Forelimb muscle (tissue), 1 donor: ENCODE results near the gene ERFL. TPM values are rescaled to one million over a fixed set of nuclear protein-coding genes. Genes with fewer than 3 reads are reported as not detected.
"Not testable (repeated sequence)": the region's sequence is repeated elsewhere in the genome, so short reads cannot be mapped to it uniquely, and the experiment has no call there.

Experiments
- DNase-seq: peaks from one replicate; pipeline ENCODE4 v3.0.0-alpha.2; 2013; ENCODE audit warnings: low read depth
- polyA plus RNA-seq: library from polyadenylated mRNA; unstranded; fragments of 120-200 nt; gene quantifications from one replicate; pipeline ENCODE4 v1.2.1, GENCODE V29; 2013; ENCODE audit not compliant: insufficient read length

Gene ERFL
- polyA plus RNA-seq, 1 donor, result 0.11 TPM

DNA sequence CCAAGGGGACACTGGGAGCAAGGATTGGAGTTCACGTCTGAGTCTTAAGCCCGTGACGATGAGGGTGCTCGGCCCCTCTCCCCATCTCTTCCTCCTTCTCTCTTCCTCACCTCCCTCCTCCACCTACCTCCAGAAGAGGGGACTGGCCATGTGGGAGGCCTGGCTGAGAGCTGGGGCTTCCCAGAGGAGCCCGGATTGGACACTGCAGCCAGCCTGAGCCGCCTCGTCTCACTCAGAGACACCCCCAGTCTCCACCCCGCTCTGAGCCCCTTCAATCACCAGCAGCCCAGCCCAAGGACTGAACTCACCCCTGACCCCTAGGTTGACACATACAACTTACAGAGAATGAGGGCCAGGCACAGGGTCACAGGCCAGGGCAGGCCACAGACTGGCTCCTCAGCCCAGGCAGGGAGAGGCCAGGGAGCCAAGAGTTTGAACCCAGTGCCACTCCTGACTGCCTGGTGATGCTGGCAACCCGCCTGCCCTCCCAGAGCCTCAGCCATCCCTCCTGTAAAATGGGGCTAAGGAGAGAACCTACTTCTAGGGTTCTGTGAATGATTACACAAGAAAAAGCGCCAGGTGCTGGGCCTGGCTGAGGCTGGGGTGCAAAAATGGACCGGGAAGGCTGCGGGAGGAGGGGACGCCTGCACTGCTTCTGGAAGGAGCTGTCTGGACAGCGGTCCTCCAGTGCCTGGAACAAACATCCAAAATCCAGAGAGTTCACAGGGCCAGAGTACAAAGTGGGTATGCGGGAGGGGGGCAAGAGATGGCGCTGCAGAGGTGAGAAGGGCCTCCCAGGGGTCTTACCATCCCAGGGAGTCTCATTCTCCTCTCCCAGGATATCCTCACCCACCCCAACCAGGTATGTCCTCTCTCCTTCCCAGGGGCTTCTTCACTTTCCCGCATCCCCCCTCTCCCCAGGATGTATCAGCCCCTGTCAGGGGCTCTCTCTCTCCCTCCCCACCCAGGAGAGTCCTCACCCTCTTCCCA, 50.0 kb downstream of the ERFL start:
- DNase-seq, result no peak

DNA sequence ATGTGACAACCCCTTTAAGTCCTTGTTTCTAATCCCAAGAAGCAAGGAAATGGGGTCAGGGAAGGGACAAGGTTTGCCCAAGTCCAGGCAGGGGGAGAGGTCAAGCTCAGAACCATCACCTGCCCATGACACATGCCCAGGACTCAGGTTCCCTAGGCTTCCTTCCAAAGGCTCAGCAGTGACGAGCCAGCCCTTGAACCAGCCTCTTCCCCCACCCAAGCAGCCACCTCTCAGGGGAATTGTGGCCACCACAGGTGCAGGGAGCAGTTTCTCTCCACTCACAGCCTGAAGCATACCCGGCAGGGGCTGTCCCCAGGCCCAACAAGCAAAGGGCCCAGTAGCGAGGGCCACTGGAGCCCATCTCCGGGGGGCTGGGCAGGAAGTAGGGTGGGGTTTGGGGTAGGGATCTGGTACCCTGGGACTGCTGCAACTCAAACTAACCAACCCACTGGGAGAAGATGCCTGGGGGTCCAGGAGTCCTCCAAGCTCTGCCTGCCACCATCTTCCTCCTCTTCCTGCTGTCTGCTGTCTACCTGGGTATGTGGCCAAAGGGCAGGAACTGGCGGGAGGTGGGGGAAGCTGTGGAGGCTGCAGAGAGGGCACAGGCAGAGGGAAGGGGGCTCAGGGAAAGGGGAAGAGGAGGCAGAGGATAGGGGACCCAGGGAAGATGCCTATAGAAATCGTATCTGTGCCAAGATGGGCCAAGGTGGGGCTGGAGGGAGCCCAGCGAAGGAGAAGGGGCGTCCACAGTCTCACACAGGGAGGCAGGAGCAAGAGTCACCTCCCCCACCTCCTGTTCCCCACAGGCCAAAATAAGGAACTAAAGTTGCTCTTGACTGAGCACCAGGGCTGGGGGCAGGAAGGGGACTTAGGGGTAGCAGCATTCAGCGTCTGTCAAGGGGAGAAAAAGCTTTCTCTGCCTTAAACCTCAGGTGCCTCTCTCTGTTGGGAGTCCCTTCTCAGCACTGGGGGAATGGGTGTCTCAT, 51.1 kb downstream of the ERFL start, which contains the start of gene CD79A:
CD79A (plus strand) TSS at position 433 of the 986 bp plus-strand sequence; CDS start at position 459, 26 bp downstream.
- no peak for DNase-seq

DNA sequence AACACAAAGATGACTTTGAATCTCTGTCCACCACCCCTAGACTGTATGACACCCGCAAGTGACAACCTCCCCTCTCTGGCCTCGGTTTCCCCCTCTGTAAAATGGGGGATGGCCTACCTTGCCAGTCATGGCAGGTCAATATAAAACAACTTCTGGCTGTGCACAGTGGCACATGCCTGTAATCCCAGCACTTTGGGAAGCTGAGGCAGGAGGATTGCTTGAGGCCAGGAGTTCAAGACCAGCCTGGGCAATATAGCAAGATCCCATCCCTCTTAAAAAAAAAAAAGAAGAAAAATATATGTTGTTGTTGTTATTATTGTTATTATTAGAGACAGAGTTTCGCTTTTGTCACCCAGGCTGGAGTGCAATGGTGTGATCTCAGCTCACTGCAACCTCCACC, 52.3 kb downstream of the ERFL start:
- not testable (repeated sequence) for DNase-seq

DNA sequence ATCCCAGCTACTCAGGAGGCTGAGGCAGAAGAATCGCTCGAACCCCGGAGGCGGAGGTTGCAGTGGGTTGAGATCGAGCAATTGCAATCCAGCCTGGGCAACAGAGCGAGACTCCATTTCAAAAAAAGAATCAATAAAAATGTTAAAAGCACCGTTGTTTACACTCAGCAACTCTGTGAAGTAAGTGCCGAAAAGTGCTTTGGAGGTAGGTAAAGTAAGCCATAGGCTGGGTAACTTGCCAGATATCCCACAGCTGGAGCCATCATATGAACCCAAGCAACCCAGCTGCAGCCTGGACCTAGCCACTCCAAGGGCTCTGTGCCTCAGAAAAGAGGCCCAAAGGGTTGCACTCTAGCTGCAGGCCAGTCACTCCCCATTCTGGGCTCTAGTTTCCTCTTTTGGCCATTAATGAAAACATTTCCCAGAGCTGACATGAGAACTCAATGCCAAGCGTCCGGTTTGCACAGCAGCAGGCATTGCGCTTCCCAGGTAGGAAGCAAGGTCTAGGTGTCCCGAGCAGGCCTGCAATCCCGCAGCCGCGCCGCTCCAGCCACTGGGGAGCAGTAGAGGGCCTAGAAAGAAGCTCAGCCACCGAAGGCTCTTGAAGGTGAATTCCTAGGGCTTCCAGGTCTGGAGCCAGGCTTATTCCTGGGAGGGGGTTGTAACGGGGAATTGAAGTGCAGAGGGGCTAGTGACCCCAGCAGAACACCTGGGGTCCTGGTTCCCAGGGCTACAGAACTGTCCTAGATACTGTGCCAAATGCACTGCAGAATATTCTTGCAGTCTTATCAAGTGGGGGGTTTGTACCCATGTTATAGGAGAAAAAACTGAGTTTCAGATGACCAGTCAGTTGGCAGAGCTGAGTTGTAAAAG, 55.2 kb downstream of the ERFL start:
- no peak for DNase-seq

DNA sequence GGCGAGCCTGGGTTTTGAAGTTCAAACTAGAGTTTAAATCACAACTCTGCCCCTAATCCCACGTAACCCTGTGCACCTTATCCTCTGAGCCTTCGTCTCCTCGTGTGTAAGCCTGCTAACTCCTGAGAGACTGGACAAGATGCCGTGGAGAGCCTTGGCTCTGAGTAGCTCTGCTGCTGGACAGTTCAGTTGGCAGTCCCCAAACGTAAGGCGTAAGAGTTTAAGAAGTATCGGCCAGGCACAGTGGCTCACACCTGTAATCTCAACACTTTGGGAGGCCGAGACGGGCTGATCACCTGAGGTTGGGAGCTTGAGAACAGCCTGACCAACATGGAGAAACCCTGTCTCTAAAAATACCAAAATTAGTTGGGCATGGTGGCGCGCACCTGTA, 55.9 kb downstream of the ERFL start:
- no peak for DNase-seq

DNA sequence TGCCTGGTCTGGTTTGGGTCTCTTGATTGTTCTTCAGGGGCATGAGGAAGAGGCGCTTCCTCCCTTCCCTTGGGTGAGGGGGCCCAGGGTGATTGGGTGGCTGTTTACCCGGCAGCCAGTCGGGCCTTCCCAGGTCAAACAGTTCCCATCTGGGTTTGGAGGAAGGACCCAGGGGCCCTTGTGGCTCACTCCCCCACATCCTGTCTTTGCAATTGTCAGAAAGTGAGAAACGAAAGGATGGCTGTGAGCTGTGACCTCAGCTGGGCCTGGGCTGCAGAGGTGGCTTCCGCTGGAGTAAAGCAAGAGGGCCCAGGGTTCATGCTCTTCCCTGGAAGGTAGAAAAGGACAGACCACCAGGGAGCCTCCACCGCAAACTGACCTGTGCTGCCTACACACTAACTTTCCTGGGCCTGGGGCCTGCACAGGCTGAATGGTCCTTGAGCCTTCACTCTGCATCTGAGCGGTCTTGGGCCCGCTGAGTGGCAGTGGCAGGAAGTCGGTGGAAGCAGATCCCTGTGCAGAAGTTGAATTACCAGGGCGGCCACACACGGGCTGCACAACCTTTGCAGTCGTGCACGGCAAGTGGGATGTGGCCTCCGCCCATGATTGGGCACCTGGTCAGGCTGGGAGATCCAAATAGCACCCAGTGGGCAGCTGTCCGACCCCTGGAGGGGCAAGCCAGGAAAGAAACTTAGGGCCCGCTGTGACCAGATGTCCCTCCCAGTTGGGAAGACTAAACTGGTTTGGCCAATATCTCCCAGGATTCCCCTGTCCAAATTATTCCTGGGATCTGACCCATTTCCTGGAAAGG, 56.5 kb downstream of the ERFL start:
- no peak for DNase-seq

DNA sequence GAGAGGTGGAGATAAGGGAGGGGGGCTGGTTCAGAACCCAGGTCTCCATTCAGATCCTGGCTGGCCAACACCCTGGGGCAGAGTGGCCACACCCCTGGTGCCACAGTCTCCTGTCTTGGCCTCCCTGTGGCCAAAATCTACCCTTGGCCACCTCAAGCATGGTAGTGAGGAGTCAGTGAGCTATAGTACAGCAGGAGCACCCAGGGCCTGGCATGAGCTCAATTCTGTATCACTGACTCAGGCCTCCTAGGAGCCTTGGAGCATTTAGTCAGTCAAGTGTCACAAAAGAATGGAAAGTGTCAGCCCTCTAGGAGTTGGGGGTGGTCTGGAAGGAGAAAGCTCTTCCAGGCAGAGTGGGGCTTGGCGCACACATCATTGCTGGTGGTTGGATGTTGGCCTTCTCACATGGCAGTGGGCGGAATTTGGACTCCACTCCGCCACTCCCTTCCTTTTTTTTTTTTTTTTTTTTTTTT, 57.8 kb downstream of the ERFL start:
- DNase-seq, result no peak

DNA sequence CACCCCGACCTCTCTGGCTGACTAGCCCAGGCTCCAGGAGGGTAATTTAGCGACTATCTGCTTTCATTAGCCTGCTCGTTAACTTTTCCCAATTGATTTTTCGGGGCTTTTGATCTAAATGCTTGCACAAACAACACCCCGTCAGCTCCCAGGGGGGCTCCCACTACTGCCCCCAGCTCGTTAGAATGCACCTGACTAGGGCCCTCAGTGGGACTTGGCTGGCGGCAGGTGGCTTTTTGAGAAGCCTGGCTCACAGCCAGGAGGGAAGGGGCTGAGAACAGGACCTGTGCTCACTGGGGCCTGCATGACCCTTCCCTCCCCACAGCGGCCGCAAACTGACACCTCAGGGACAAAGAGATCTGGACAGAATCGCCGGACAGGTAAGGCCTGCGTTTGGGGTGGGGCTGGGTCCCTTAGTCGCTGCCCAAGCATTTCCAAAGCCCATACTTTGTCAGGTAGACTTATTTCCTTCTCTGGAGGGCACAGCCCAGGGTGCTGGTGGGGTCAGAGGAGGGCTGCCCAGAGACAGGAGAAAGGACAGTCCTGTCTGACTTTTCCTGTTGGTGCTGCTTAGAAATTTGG, 58.8 kb downstream of the ERFL start:
- no peak for DNase-seq

DNA sequence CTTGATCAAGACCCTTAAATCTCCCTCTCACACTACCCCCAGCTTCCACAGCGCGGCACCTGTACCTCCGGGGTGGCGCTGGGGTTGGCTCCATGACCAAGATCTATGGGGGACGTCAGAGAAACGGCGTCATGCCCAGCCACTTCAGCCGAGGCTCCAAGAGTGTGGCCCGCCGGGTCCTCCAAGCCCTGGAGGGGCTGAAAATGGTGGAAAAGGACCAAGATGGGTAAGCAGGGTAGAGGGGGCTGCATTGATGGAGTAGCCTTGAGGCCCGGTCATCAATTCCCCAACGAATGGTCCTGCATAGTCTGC, 59.3 kb downstream of the ERFL start:
- no peak for DNase-seq

DNA sequence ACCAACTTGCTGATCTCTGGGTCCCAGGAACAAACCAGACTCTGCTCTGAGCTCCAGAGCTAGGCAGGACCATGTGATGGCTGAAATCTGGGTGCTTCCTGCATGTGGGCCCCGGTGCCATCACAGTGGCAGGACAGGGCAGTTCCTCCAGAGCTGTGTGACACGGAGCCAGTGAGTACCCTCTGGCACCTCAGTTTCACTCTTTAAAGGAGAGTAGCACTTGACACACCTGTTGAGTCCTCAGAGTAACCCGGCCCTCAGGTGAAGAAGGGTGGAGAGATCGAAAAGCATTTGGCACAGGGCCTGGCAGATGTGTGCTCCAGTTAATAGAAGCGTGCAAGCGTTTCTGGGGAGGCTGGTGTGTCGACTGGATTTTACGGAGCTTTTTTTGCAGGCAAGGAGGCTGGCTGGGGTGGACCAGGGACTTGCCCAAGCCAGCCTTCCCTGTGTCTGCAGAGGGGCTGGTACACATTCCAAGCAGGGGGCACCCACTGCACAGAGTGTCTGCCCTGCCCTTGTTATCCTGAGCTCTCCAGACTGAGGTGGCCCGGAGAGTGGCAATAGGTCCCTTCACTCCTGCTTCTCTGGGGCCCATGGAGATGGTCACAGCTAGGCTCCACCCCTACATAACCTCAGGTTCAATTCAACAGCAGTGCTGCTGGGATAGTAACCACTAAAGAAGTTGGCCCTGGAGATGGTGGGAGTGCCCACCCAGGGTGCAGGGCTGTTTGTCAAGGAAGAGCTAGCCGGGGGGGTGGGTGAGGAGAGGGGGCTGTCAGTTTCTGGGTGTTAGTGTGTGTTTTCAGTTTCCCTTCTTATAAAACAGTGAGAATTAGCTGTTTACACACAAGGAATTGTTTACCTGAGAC, 59.9 kb downstream of the ERFL start:
- no peak for DNase-seq

DNA sequence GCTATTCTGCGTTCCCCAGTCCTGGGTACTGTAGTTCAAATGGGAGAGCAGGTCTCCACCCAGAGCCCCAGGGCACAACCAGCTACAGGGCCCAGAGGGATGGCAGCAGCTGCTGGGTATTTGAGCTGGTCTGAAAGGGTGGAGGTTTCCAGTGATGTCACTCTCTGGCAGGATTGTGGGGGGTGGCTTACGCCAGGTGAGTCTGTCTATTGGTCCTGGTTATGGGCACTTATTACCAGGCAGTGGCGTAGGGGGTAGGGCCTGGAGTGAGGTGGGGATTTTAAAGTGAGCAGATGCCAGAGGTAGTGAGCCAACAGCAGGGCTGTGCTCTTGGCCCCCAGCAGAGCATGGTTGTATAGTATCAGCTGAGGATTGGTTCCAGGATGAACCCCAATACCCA, 62.0 kb downstream of the ERFL start:
- DNase-seq, result no peak

DNA sequence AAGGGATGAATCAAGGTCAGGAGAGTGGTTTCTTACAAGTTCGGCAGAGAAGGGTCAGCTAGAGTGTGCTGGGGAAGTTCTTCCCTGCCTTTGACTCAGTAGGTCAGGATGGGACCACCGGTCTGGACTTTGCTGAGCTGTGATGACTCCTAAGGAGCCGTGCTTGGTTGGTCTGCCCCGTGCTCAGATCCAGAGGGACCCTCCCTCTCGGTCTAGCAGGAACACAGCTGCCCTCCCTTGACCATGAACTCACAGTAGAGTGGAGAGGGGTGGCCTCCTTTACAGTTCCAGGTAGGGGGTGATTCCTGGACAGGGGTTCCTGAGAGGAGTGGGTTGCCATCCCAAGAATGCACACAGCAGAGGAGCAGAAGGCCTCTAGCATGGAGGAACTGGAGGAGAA, 63.9 kb downstream of the ERFL start:
- no peak for DNase-seq

DNA sequence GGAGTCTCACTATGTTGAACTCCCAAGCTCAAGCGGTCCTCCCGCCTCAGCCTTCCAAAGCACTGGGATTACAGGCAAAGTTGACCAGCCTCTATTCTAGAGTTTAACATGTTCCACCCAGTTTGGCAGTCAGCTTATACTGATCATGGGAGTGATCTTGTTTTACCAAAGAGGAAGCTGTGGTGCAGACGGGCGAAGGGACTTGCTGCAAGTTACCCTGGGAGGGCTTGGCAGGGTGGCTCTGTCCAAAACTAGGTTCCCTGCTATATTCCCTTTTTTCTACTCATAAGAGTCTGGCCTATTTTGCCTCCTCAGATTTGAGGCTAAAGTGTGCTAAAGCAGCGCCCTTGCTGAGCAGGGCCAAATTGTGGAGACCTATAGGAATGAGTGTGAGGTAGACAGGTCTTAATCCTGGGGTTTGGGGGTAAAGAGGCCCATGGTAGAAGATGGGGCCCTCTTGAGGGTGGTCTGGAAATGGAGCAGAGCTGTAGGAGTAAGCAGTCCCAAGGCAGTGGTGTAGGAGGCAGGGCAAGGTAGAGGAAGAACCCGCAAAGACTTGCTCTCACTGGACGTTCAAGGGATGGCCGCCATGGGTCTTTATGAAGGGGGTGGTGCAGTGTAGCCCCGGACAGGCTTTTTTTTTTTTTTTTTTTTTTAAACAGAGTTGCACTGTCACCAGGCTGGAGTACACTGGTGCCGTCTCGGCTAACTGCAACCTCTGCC, 64.9 kb downstream of the ERFL start:
- no peak for DNase-seq

DNA sequence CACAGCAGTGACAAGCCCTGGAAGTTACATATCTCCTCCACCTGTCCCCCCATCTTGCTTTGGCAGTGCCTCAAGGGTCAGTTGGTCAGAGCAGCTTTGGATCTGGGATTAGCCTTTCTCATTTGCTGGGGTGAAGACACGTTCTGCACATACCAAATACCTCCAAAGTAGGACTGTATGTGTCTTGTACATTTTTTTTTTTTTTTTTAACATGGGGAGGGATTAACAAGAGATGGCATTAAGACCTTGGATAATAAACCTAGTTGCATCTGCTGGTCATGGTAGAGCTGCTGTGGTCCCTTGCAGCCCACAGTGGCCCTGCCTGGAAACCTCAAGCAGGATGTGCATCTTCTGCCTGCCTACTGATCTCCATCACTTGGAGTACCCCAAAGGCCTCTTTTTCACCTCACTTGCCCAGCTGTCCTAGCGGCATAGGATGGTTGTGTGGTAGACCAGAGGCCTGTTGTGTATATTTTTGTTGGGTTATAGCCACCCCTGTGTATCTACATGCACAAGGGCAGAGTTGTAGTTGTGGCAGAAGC, 65.7 kb downstream of the ERFL start:
- DNase-seq, result no peak

DNA sequence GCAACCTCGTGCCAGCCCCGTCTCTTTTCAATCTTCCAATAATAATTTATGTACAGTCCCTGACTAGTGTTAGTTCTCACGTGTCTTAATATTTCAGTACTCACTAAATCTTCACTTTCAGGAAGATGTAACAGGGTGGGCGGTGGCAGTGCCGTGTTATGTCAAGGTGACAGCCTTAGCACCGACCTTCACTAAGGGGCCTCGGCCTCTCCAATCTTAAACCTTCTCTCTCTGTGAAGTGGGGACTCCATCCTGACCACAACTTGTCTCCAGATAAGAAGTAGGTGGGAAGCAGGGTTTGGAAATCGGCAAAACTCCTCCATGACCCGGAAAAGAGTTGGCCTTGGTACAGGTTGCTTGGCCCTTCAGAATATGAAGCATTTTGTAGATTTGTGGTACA, 66.4 kb downstream of the ERFL start:
- no peak for DNase-seq

DNA sequence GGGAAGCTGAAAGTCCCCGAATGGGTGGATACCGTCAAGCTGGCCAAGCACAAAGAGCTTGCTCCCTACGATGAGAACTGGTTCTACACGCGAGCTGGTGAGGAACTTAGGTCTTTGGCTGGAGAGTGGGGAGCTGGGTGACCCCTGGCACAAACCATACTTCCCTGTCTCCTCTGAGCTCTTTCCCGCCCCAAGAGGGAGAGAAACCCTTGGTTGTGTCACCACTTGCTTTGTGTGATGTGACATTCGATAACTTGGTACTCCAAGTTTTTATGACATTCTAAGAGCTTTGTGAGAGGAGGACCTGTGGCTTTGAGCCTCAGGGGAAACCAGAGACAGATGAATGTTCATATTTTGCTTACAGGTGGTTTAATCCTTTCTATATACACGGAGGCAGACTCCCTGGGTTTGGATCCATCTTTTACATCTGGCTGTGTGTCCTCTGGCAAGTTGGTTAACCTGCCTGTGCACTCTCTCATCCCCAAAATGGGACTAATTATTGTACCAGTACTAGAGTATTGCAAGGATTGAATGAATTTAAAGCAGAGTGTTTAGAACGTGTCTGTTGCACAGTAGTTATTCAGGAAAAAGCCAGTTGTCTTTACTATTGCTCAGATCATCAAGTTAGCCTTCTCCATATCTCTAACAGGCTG, 67.0 kb downstream of the ERFL start:
- no peak for DNase-seq

DNA sequence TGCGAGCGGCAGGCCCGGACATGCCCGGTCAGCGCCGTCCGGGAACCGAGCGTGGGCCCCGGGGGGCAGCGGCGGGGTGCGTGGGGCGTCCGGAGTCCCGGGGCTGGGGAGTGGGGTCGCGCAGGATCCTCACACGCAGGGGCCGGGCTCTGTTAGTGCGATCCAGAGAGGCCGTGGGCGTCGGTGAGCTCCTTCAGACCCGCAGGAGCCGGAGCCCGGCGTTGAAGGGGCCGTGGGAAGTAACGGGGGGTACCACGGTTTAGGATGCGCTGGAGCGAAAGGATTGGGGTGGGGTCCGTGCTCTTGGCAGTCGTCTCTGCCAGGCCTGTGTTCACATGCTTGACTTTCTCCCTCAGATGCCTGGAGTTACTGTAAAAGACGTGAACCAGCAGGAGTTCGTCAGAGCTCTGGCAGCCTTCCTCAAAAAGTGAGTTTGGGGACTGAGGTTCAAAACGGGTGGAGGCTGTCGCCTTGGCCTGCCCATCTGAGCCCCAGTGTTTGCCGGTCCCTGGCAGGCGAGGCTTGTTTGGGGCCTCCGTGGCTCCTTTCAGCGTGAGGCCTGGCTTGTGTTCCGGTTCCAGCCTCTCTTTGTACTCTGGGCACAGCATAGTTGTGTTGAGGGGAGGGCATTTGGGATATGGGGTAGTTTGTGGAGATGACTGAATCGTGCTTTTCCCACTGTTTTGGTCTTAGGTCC, 67.7 kb downstream of the ERFL start:
- DNase-seq, result no peak
